Gastroesophageal sphincter (tissue), 4 donors: Measurements from ENCODE around the gene WAPL. TPM values are rescaled to one million over a fixed set of nuclear protein-coding genes. Genes with fewer than 3 reads are reported as not detected.
A peak's percentile ranks its signal among the peaks of the same experiment; 100 is the strongest.
"Not testable (repeated sequence)": the region's sequence is repeated elsewhere in the genome, so short reads cannot be mapped to it uniquely, and the experiment has no call there.

ENCODE experiments used
- ATAC-seq: fragments of 150-250 bp; one replicate; pipeline ENCODE4 v1.9.1; 2016; ENCODE audit warnings: mild to moderate bottlenecking, moderate library complexity
- H3K27ac ChIP-seq, 4 donors: fragments of 200-600 bp; sonication (generic) in 3 of 4; 1 replicate in 3 of 4; 2 replicates in 1 of 4; pipeline ENCODE4 v1.5.1; 2016 to 2019
- H3K27me3 ChIP-seq: fragments of 200-600 bp; sonication (generic); one replicate; pipeline ENCODE4 v1.5.1; 2019
- H3K36me3 ChIP-seq, 2 donors: fragments of 200-600 bp; sonication (generic); one replicate each; pipeline ENCODE4 v1.5.1; 2019; ENCODE audit warnings: control low read depth in 1 of 2
- H3K4me1 ChIP-seq, 3 donors: fragments of 200-600 bp; sonication (generic); 1 replicate in 2 of 3; 2 replicates in 1 of 3; pipeline ENCODE4 v1.5.1; 2016 to 2019; ENCODE audit warnings: control low read depth in 2 of 3
- H3K4me3 ChIP-seq, 2 donors: fragments of 200-600 bp; sonication (generic); one replicate each; pipeline ENCODE4 v1.5.1; 2019; ENCODE audit warnings: mild to moderate bottlenecking in 1 of 2, moderate library complexity in 1 of 2
- H3K9me3 ChIP-seq, 3 donors: fragments of 200-600 bp; sonication (generic); one replicate each; pipeline ENCODE4 v1.5.1; 2017 to 2019; ENCODE audit warnings: control low read depth in 2 of 3
- EP300 ChIP-seq: sonication (generic); formaldehyde crosslinking; IDR thresholded peaks from one replicate; pipeline ENCODE4 v1.6.1; 2017; ENCODE audit warnings: antibody characterized with exemption, mild to moderate bottlenecking
- POLR2A ChIP-seq, 2 donors: fragments of 450-650 bp; IDR thresholded peaks; one replicate each; pipeline ENCODE4 v1.6.1; 2017; ENCODE audit warnings: antibody characterized with exemption in 2 of 2, mild to moderate bottlenecking in 2 of 2, moderate library complexity in 1 of 2
- POLR2AphosphoS5 ChIP-seq: sonication (generic); formaldehyde crosslinking; IDR thresholded peaks from one replicate; pipeline ENCODE4 v1.6.1; 2017; ENCODE audit warnings: antibody characterized with exemption
- WGBS, 2 donors: methylation state at CpG; one replicate each; pipeline ENCODE4 v1.1.5; 2018; ENCODE audit warnings: low coverage in 1 of 2; 5-methylcytosine and 5-hydroxymethylcytosine counted together
- total RNA-seq, 4 donors: library from RNA; depleted of rRNA; stranded (reverse); fragments of >200 nt; gene quantifications; one replicate each; pipeline ENCODE4 v1.1.0, GENCODE V29; 2016
- TF ChIP-seq, protein P1 (sequence below), 4 experiments: fragments of 200-600 bp in 2 of 4; fragments of 450-650 bp in 2 of 4; sonication (generic) in 1 of 4; IDR thresholded peaks; one replicate each; pipeline ENCODE4 v1.5.1; 2017 to 2019; ENCODE audit warnings: antibody characterized with exemption in 4 of 4, mild to moderate bottlenecking in 2 of 4, moderate library complexity in 2 of 4

WAPL gene
- total RNA-seq, 4 donors from 2014 or later, result 35.6 to 55.1 (median 40.6) TPM

DNA sequence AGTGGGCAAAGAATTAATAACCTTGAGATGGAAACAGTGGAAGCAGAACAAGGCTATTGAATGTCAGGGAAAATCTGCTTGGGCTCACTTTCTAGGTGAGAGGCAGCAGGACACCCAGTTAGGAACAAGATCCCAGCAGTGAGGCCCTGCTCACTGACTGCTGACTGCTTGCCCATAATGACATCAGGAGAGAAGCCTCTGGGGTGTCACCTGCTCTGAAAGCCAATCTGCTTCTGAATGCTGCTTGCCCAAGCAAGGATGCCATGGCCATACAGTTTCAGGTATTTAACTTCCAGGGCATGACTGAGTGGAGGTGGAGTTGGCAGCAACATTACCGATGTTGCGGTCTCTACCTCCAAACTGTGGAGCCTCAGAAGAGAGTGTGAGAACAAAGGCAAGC lies 11.7 kb upstream of the WAPL start:
- TF ChIP-seq POLR2A (IDR thresholded peaks at IDR 0.05) (no peak), EP300 (no peak), POLR2AphosphoS5 (no peak)
- TF ChIP-seq, protein P1, sequence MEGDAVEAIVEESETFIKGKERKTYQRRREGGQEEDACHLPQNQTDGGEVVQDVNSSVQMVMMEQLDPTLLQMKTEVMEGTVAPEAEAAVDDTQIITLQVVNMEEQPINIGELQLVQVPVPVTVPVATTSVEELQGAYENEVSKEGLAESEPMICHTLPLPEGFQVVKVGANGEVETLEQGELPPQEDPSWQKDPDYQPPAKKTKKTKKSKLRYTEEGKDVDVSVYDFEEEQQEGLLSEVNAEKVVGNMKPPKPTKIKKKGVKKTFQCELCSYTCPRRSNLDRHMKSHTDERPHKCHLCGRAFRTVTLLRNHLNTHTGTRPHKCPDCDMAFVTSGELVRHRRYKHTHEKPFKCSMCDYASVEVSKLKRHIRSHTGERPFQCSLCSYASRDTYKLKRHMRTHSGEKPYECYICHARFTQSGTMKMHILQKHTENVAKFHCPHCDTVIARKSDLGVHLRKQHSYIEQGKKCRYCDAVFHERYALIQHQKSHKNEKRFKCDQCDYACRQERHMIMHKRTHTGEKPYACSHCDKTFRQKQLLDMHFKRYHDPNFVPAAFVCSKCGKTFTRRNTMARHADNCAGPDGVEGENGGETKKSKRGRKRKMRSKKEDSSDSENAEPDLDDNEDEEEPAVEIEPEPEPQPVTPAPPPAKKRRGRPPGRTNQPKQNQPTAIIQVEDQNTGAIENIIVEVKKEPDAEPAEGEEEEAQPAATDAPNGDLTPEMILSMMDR (IDR thresholded peaks at IDR 0.05), result no peak
- ATAC-seq, result no peak
- H3K4me1 ChIP-seq, result peaks cover 0 to 15% (median 0%) of the 10 kb centered on the region in 3 donors
- H3K9me3 ChIP-seq, result no peaks in the 10 kb centered on the region
- no peaks in the 10 kb centered on the region for H3K27me3 ChIP-seq
- H3K27ac ChIP-seq, result no peak overlapping the region
- no peaks in the 10 kb centered on the region for H3K36me3 ChIP-seq
- WGBS, 2 donors, result 100% methylated on average over 2 of the region's 2 CpGs; no CpG with 5 or more reads in 1 of the 2 donors
- no peak overlapping the region for H3K4me3 ChIP-seq

DNA sequence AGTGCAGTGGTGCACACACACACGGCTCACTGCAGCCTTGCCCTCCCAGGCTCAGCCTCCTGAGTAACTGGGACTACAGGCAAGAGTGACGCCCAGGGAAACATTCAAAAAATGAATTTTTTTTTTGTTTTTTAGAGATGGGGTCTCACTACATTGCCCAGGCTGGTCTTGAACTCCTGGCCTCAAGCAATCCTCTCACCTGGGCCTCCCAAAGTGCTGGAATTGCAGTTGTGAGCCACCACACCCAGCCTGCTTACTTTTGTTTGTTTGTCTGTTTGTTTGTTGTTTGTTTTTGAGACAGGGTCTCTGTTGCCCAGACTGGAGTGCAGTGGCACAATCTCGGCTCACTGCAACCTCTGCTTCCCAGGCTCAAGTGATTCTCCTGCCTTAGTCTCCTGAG lies 7.1 kb upstream of the WAPL start:
- not testable (repeated sequence) for ATAC-seq, H3K9me3 ChIP-seq, H3K4me3 ChIP-seq, H3K27ac ChIP-seq, H3K36me3 ChIP-seq, H3K27me3 ChIP-seq
- peaks cover 0 to 12% (median 0%) of the 10 kb centered on the region in 3 donors for H3K4me1 ChIP-seq
- 89 to 100% methylated on average over 1 to 3 of the region's 3 CpGs for WGBS, 2 donors

DNA sequence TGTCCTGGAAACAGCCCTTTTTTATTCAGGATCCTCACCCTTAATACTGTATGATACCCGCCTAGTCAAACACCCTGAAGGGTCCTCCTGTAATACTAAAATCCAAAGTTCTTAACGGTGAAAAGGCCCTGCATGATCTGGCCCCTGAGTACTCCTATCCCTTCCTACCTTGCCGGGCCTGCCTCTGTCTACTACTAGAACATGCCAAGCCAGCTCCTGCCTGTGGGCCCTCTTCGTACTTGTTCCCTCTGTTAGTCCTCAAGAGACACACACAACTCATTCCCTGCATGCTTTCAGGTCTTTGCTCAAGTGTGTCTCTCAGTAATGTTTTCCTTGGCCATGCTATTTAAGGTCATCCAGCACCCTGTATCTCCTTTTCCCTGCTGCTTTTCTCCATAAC lies 5.0 kb upstream of the WAPL start:
- Histone ChIP-seq H3K4me3 (no peak overlapping the region), H3K9me3 (no peaks in the 10 kb centered on the region), H3K4me1 (peaks cover 0 to 28% (median 8%) of the 10 kb centered on the region in 3 donors), H3K27ac (no peak overlapping the region), H3K27me3 (no peaks in the 10 kb centered on the region), H3K36me3 (no peaks in the 10 kb centered on the region)
- TF ChIP-seq POLR2AphosphoS5 (no peak), POLR2A (IDR thresholded peaks at IDR 0.05) (no peak)
- TF ChIP-seq, protein P1 (IDR thresholded peaks at IDR 0.05), result no peak
- WGBS, 2 donors, result 82% methylated on average over 4 of the region's 4 CpGs
- ATAC-seq, result no peak

DNA sequence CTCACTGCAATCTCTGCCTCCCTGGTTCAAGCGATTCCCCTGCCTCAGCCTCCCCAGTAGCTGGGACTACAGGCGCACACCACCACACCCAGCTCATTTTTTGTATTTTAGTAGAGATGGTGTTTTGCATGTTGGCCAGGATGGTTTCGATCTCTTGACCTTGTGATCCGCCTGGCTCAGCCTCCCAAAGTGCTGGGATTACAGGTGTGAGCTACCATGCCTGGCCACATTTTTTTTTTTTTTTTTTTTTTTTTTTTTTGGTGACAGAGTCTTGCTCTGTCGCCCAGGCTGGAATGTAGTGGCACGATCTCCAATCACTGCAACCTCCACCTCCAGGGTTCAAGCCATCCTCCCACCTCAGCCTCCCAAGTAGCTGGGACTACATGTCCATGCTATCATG lies 4.1 kb upstream of the WAPL start:
- not testable (repeated sequence) for H3K27me3 ChIP-seq, H3K4me3 ChIP-seq, H3K9me3 ChIP-seq, H3K36me3 ChIP-seq, ATAC-seq, H3K27ac ChIP-seq
- H3K4me1 ChIP-seq, result peaks cover 0 to 30% (median 8%) of the 10 kb centered on the region in 3 donors
- 82 to 89% methylated on average over 3 of the region's 6 CpGs for WGBS, 2 donors

DNA sequence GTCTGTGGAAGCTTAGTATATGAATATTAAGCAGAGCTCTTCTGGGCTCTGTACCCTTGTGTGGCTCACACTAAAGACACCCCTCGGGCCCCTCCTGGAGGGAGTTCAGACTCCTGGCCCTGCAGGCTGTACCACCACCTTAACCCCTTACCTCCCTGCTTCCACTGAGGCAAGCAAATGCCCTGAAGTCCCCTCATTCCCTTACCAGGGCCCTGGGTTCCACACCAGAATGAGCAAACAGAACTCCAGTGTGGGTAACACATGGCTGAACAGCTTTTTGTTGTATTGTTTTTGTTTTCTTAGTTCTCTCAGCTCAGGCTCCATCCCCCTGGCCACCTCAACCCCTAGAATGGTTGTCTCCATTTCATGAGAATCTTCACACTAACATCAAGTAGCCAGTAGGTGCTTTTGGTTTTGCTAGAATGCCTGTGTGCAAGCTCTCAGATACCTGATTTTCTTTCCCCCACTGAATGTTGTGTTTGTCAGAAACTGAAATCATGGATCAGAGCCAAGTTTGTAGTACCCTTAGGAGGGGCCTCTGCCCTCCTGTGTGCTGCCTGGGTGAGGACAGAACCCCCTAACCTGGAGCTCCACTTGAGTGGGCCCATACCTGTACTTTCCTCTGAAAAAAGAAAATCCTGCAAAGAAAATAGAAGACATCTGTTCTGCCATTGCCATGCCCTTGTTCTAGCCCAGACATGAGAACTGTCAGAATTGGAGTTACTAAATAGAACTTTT lies 2.8 kb upstream of the WAPL start:
- no peak for ATAC-seq
- Histone ChIP-seq H3K36me3 (no peaks in the 10 kb centered on the region), H3K4me1 (peaks cover 0 to 43% (median 18%) of the 10 kb centered on the region in 3 donors), H3K27ac (no peak overlapping the region), H3K27me3 (no peaks in the 10 kb centered on the region), H3K9me3 (no peaks in the 10 kb centered on the region), H3K4me3 (no peak overlapping the region)
- no peak for TF ChIP-seq POLR2A (IDR thresholded peaks at IDR 0.05)
- TF ChIP-seq POLR2AphosphoS5, result no peak
- TF ChIP-seq, protein P1 (IDR thresholded peaks at IDR 0.05), result no peak
- WGBS, 2 donors, result 40% methylated on average over 1 of the region's 1 CpG; no CpG with 5 or more reads in 1 of the 2 donors

DNA sequence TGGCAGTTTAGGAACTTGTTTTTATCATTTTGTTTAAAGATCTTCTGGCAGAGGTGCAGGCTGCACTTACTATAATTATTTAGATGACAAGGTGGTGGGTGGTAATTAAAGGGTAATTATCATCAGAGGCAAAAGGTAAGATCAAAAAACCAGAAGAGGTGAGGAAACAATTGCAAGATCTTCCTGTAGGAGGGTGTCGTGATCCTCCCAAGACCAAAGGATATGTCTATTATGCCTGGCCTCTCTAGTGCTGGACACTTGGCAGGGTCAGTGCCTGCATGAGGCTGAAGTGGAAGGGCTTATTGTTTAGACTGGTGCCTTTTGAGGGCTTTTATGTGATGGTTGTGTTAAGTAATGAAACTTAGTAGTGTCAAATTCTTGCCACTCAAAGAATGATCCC lies 1.8 kb upstream of the WAPL start:
- no peak overlapping the region for H3K4me3 ChIP-seq
- TF ChIP-seq, protein P1 (IDR thresholded peaks at IDR 0.05), result peak in 1 of 4 experiments; percentile 14
- TF ChIP-seq EP300, result no peak
- H3K27me3 ChIP-seq, result no peaks in the 10 kb centered on the region
- no peak for ATAC-seq
- H3K9me3 ChIP-seq, result no peaks in the 10 kb centered on the region
- H3K36me3 ChIP-seq, result no peaks in the 10 kb centered on the region
- WGBS, 2 donors, result 40 to 63% methylated on average over 1 of the region's 1 CpG
- H3K27ac ChIP-seq, result no peak overlapping the region
- H3K4me1 ChIP-seq, result peaks cover 0 to 54% (median 26%) of the 10 kb centered on the region in 3 donors
